Measurements from ENCODE around the gene ELP1.

GRCh38 chr9:108967916-108968315 is 34.0 kb upstream of the ELP1 start:
- no peak for TF ChIP-seq RAD21 (IDR thresholded peaks at IDR 0.05; ENCODE audit: low read depth)
- no peak for TF ChIP-seq CEBPB (IDR thresholded peaks at IDR 0.05)
- TF ChIP-seq YY1 (IDR thresholded peaks at IDR 0.05; ENCODE audit: low read depth) = no peak
- no peak for TF ChIP-seq REST (IDR thresholded peaks at IDR 0.05; ENCODE audit: low read depth)
- TF ChIP-seq TEAD4 (IDR thresholded peaks at IDR 0.05) = no peak
- no peak for TF ChIP-seq TCF12 (IDR thresholded peaks at IDR 0.05; ENCODE audit: low read depth)
- no peak for TF ChIP-seq EGR1 (IDR thresholded peaks at IDR 0.05)
